DMS79 treated with DMSO at 0.1 percent for 48 hours (cell line): ENCODE results near the gene BLTP3A.
"Not testable (repeated sequence)": the region's sequence is repeated elsewhere in the genome, so short reads cannot be mapped to it uniquely, and the experiment has no call there.

Experiments
- DNase-seq: peaks from one replicate; lab custom pipeline; 2025; lab: John Stamatoyannopoulos, UW

BLTP3A gene

GRCh38 chr6:34792605-34793500 is 970 bp downstream of the BLTP3A start:
- peak; percentile 39 for DNase-seq

GRCh38 chr6:34793877-34794276 is 2.0 kb downstream of the BLTP3A start:
- DNase-seq = no peak

- DNase-seq = no peak
Measured at GRCh38 chr6:34795836-34796425, 4.0 kb downstream of the BLTP3A start.

- no peak for DNase-seq
Measured at GRCh38 chr6:34798057-34798456, 6.2 kb downstream of the BLTP3A start.

GRCh38 chr6:34799547-34799946 is 7.7 kb downstream of the BLTP3A start:
- DNase-seq = no peak

GRCh38 chr6:34804543-34804942 is 12.7 kb downstream of the BLTP3A start:
- DNase-seq = no peak

GRCh38 chr6:34805074-34805473 is 13.2 kb downstream of the BLTP3A start:
- not testable (repeated sequence) for DNase-seq

- DNase-seq = no peak
Measured at GRCh38 chr6:34806738-34807453, 15.0 kb downstream of the BLTP3A start.

- not testable (repeated sequence) for DNase-seq
Measured at GRCh38 chr6:34808473-34808872, 16.6 kb downstream of the BLTP3A start.

- not testable (repeated sequence) for DNase-seq
Measured at GRCh38 chr6:34809419-34809818, 17.5 kb downstream of the BLTP3A start.

- no peak for DNase-seq
Measured at GRCh38 chr6:34810017-34810882, 18.4 kb downstream of the BLTP3A start.

- no peak for DNase-seq
Measured at GRCh38 chr6:34810936-34811632, 19.2 kb downstream of the BLTP3A start.

GRCh38 chr6:34813028-34813713 is 21.3 kb downstream of the BLTP3A start:
- DNase-seq = no peak

- DNase-seq = no peak
Measured at GRCh38 chr6:34816635-34817301, 24.9 kb downstream of the BLTP3A start.

GRCh38 chr6:34817446-34817845 is 25.6 kb downstream of the BLTP3A start:
- no peak for DNase-seq

GRCh38 chr6:34818872-34819570 is 27.1 kb downstream of the BLTP3A start:
- DNase-seq = not testable (repeated sequence)

GRCh38 chr6:34819571-34820480 is 27.9 kb downstream of the BLTP3A start:
- no peak for DNase-seq

GRCh38 chr6:34829137-34829536 is 37.3 kb downstream of the BLTP3A start:
- no peak for DNase-seq
